ENCODE measurements around the gene DCUN1D3.
A peak's percentile ranks its signal among the peaks of the same experiment; 100 is the strongest.
"Not testable (repeated sequence)": the region's sequence is repeated elsewhere in the genome, so short reads cannot be mapped to it uniquely, and the experiment has no call there.

DCUN1D3 gene

DNA sequence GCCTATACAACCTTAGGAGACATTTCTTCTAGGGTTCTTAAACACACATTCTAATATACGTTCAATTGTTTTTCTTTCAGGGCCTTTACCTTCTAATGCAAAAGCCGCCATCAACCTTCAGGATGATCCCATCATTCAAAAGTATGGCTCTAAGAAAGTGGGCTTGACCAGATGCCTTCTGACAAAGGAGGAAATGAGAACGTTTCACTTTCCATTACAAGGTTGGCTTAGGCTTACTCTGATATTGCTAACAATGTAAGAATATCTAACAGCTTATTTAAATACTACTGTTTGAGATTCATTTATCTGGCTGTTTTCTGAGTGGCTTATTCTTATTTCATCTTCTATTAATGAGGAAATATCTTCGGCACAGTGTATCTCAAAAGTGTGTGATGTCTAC is 78.5 kb downstream of the DCUN1D3 start:
- DNase-seq: no peak

DNA sequence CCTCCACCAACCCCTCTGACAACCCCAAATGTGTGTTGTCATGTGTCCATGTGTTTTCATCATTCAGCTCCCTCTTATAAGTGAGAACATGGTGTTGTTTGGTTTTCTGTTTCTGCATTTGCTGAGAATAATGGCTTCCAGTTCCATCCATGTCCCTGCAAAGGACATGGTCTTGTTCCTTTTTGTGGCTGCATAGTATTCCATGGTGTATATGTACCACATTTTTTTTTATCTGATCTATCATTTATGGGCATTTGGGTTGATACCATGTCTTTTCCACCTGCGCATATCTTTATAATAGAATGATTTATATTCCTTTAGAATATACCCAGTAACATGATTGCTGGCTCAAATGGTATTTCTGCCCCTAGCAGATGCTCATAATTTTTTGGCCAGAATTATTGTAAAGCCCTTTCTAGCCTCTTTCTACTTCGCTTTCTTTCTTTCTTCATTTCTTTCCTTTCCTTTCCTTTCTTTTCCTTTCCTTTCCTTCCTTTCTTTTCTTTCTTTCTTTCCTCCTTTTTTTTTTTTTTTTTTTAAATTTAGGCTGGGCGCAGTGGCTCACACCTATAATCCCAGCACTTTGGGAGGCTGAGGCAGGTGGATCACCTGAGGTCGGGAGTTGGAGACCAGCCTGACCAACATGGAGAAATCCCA is 81.1 kb downstream of the DCUN1D3 start:
- no peak for DNase-seq

DNA sequence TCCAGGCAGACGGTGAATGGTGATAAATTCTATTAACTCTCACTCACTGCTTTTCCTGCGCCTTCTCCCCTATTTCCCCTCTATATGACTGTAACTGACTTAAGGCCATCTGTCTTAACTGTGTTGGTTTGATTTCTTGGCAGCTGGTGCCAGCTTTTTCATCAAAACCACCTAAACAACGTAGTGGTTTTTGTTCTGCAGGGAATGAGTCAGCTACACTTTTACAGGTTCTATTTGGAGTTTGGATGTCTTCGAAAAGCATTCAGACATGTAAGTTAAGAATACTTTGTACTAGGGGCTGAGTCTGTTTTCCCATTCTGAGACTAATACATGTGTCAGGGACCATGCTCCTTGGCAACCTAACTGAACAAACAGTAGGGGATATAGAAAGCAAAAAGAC is 85.4 kb downstream of the DCUN1D3 start:
- DNase-seq: no peak

- DNase-seq: no peak
Observed at GRCh38 chr16:20812510-20812909, 87.6 kb downstream of the DCUN1D3 start.

- DNase-seq: no peak
Observed at GRCh38 chr16:20811889-20812439, 88.2 kb downstream of the DCUN1D3 start.

DNA sequence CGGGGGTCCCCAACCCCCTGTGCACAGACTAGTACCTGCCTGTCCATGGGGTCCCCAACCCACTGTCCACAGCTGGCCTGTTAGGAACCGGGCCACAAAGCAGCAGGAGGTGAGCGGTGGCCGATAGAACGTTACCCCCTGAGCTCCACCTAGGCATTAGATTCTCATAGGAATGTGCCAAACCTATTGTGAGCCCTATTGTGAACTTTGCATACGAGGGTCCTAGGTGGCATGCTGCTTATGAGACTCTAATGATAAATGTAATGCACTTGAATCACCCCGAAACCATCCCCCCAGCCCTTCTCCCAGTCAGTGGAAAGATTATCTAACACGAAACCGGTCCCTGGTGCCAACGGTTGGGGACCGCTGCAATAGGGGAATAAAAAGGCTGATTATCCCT is 92.3 kb downstream of the DCUN1D3 start:
- DNase-seq: no peak

GRCh38 chr16:20806168-20807050 is 93.7 kb downstream of the DCUN1D3 start, which contains the start of the genes ERI2 and REXO5:
TSS of gene ERI2 (minus strand) at chr16:20806472. CDS start at chr16:20806430, 42 bp downstream.
TSS of gene REXO5 (plus strand) at chr16:20806527. CDS start at chr16:20806954, 427 bp downstream.
- DNase-seq: peak; percentile 90

- not testable (repeated sequence) for DNase-seq
Observed at GRCh38 chr16:20805684-20806167, 94.4 kb downstream of the DCUN1D3 start.
